ENCODE results near the gene RPUSD1. TPM values are rescaled to one million over a fixed set of nuclear protein-coding genes. Genes with fewer than 3 reads are reported as not detected.
"Not testable (repeated sequence)": the region's sequence is repeated elsewhere in the genome, so short reads cannot be mapped to it uniquely, and the experiment has no call there.

Gene RPUSD1
- total RNA-seq, 1 donor from 2014 or later, result 7.8 TPM

- DNase-seq, result no peak
Observed at GRCh38 chr16:783404-784161, 4.6 kb downstream of the RPUSD1 start.

GRCh38 chr16:782766-783403 lies 5.3 kb downstream of the RPUSD1 start:
- no peak for DNase-seq

GRCh38 chr16:782258-782657 lies 5.9 kb downstream of the RPUSD1 start:
- DNase-seq, result no peak

GRCh38 chr16:781346-782010 lies 6.7 kb downstream of the RPUSD1 start:
- no peak for DNase-seq

- no peak for DNase-seq
Observed at GRCh38 chr16:780296-780695, 7.9 kb downstream of the RPUSD1 start.

GRCh38 chr16:779561-779960 lies 8.6 kb downstream of the RPUSD1 start:
- no peak for DNase-seq

- DNase-seq, result no peak
Observed at GRCh38 chr16:778909-779527, 9.2 kb downstream of the RPUSD1 start.

- no peak for DNase-seq
Observed at GRCh38 chr16:778447-778846, 9.7 kb downstream of the RPUSD1 start.

- no peak for DNase-seq
Observed at GRCh38 chr16:777826-778225, 10.4 kb downstream of the RPUSD1 start.

- no peak for DNase-seq
Observed at GRCh38 chr16:776824-777223, 11.4 kb downstream of the RPUSD1 start.

- not testable (repeated sequence) for DNase-seq
Observed at GRCh38 chr16:776298-776697, 11.9 kb downstream of the RPUSD1 start.

- no peak for DNase-seq
Observed at GRCh38 chr16:775236-775796, 12.9 kb downstream of the RPUSD1 start.

- DNase-seq, result no peak
Observed at GRCh38 chr16:774086-775001, 13.8 kb downstream of the RPUSD1 start.

- DNase-seq, result no peak
Observed at GRCh38 chr16:772959-773358, 15.2 kb downstream of the RPUSD1 start.

GRCh38 chr16:770411-770810 lies 17.8 kb downstream of the RPUSD1 start:
- no peak for DNase-seq

GRCh38 chr16:769934-770333 lies 18.2 kb downstream of the RPUSD1 start:
- DNase-seq, result no peak

GRCh38 chr16:769184-769784 lies 18.9 kb downstream of the RPUSD1 start:
- DNase-seq, result no peak

GRCh38 chr16:768428-768827 lies 19.8 kb downstream of the RPUSD1 start:
- DNase-seq, result no peak

GRCh38 chr16:767743-768235 lies 20.4 kb downstream of the RPUSD1 start:
- no peak for DNase-seq

- no peak for DNase-seq
Observed at GRCh38 chr16:766820-767640, 21.2 kb downstream of the RPUSD1 start.
